ENCODE results near the gene MED4.

Gene MED4

GRCh38 chr13:48037346-48038173, 57.3 kb downstream of the MED4 start, which contains the start of gene NUDT15:
TSS of gene NUDT15 (plus strand) at chr13:48037726. CDS start at chr13:48037747, 21 bp downstream.
- peak; percentile 90 for DNase-seq (ENCODE audit: low read depth)

- no peak for DNase-seq (ENCODE audit: low read depth)
Observed at GRCh38 chr13:48029859-48030258, 65.0 kb downstream of the MED4 start.

GRCh38 chr13:48028066-48028465, 66.8 kb downstream of the MED4 start:
- DNase-seq (ENCODE audit: low read depth), result no peak

All from T-helper 22 cell (primary cell).